Measurements from ENCODE around the gene HGFAC.

GRCh38 chr4:3419836-3420605 is 21.7 kb upstream of the HGFAC start:
- TF ChIP-seq CTCF (IDR thresholded peaks at IDR 0.05; ENCODE audit: low read depth, low read length, poor library complexity, severe bottlenecking) (no peak), EZH2phosphoT487 (IDR thresholded peaks at IDR 0.05; ENCODE audit: borderline replicate concordance, low read length) (no peak)
